ENCODE measurements around the gene BAIAP2L1. TPM values are rescaled to one million over a fixed set of nuclear protein-coding genes. Genes with fewer than 3 reads are reported as not detected.
A peak's percentile ranks its signal among the peaks of the same experiment; 100 is the strongest.

The BAIAP2L1 gene
- total RNA-seq, 1 donor from 2014 or later: 35.1 TPM

DNA sequence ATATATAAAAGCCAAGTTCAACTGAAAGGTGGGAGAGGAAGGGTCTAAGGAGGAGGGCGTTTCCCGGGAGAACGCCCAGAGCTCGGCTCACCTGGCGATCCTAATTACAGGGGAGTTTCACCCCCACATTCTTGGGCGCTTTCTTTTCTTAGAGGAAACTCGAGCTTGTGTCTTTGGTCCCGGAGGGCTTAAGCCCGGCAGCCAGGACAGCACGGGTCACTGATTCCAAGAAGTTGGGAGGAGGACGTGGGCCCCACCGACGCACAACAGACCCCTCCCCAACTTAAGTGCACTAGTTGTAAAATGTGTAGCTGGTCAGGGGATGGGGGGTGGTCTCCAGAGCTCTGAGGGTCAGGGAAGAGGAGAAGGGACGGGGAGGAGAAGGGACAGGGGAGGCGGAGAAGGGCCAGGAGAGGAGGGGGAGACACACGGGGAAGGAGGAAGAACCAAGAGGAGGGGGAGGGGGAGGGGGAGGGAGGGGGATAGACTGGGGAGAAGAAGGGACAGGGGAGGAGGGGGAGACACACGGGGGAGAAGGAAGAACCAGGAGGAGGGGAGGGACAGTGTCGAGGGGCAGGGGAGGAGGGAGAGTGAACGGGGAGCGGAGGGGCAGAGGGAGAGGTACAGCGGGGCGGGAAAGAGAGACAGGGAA lies 874 bp downstream of the BAIAP2L1 start:
- Histone ChIP-seq H3K27me3 (no peaks in the 10 kb centered on the region), H3F3A (ENCODE audit: low read depth) (peaks cover 19% of the 10 kb centered on the region), H3K4me2 (peak overlapping the region; percentile 77), H3K36me3 (no peaks in the 10 kb centered on the region), H3K9me3 (ENCODE audit: low read depth) (no peaks in the 10 kb centered on the region), H4K20me1 (ENCODE audit: low read depth) (peaks cover 21% of the 10 kb centered on the region), H3K4me1 (peaks cover 16% of the 10 kb centered on the region), H3K27ac (no peak overlapping the region), H3K4me3 (peak overlapping the region; percentile 72), H2AFZ (replicated peaks) (no peak overlapping the region), H3K9ac (no peak overlapping the region), H3K79me2 (ENCODE audit: low read depth) (peaks cover 51% of the 10 kb centered on the region)
- Mint-ChIP-seq H3K36me3 (peaks cover 2% of the 10 kb centered on the region), H3K27me3 (ENCODE audit: insufficient read depth, low read depth) (peaks cover 15% of the 10 kb centered on the region), H3K9me3 (no peaks in the 10 kb centered on the region), H3K4me1 (peaks cover 12% of the 10 kb centered on the region), H3K27ac (no peak overlapping the region), H3K4me3 (peak overlapping the region; percentile 79)
- TF ChIP-seq EZH2phosphoT487 (IDR thresholded peaks at IDR 0.05): no peak
- peak; percentile 47 for TF ChIP-seq EZH2 (IDR thresholded peaks at IDR 0.05)
- TF ChIP-seq, protein P1, sequence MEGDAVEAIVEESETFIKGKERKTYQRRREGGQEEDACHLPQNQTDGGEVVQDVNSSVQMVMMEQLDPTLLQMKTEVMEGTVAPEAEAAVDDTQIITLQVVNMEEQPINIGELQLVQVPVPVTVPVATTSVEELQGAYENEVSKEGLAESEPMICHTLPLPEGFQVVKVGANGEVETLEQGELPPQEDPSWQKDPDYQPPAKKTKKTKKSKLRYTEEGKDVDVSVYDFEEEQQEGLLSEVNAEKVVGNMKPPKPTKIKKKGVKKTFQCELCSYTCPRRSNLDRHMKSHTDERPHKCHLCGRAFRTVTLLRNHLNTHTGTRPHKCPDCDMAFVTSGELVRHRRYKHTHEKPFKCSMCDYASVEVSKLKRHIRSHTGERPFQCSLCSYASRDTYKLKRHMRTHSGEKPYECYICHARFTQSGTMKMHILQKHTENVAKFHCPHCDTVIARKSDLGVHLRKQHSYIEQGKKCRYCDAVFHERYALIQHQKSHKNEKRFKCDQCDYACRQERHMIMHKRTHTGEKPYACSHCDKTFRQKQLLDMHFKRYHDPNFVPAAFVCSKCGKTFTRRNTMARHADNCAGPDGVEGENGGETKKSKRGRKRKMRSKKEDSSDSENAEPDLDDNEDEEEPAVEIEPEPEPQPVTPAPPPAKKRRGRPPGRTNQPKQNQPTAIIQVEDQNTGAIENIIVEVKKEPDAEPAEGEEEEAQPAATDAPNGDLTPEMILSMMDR (IDR thresholded peaks at IDR 0.05): no peak
- DNase-seq (ENCODE audit: low spot score): peak; percentile 81

DNA sequence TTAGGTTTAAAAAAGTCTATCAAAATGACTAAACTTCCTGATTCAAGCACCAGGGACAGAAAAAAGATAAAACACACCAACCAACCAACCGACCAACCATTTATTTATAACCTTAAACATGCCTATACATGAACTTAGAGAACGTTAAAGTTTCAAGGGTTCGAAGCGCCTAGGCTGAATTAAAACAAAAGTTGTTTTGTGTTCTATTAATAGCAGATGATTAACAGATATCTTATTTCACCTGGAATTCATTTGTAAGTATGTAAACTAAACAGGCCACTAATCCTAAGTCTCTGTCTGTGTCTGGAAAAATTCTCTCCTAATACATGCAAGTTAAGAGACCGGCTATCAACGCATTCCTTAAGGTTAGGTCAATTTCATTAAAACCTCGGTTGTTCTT lies 1.4 kb downstream of the BAIAP2L1 start:
- Histone ChIP-seq H3K4me1 (peaks cover 16% of the 10 kb centered on the region), H3K79me2 (ENCODE audit: low read depth) (peaks cover 56% of the 10 kb centered on the region)
- no peaks in the 10 kb centered on the region for H3K9me3 Mint-ChIP-seq

DNA sequence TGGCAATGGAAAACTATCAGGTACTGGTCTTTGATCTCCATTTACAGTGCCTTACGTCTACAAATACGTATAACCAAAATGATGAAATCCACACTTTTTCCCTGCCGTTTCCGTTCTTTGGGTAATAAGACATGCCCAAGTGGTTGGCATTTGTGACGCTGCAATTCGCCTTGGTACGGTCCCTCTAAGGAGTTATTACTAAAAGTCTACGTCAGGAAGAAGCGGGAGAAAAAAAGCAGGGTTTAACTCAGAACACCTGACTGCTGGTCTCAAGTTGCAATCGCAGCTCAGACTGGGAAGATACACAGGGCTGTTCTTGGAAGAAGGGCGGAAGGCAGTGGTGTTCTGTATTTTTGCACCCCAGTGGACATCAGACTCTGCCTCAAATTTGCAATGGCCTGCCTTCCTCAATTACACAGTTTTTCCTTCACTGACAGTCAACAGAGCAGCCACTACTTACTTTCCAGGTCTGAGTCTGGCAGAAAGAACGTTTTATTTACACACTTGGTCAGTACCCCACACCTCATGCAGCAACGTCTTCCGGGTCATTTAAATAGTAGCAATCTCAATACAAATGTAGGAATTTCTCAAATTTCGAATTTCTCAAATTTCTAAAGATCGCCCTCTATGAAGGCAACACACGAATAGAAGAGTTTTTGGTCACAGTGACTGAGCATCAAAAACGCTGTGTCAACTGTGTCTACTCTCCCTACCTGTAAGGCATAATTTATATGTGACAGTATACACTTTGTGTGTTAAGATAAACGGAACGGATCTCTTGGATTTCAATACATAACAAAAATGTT lies 2.1 kb downstream of the BAIAP2L1 start:
- Mint-ChIP-seq H3K36me3 (peaks cover 2% of the 10 kb centered on the region), H3K4me1 (peaks cover 12% of the 10 kb centered on the region), H3K27me3 (ENCODE audit: insufficient read depth, low read depth) (peaks cover 14% of the 10 kb centered on the region), H3K4me3 (peak overlapping the region; percentile 79), H3K27ac (no peak overlapping the region), H3K9me3 (no peaks in the 10 kb centered on the region)
- Histone ChIP-seq H2AFZ (replicated peaks) (no peak overlapping the region), H3K4me3 (peak overlapping the region; percentile 72), H3K4me2 (peak overlapping the region; percentile 75), H3K4me1 (peaks cover 16% of the 10 kb centered on the region), H3K36me3 (no peaks in the 10 kb centered on the region), H3K27ac (no peak overlapping the region), H3K9ac (no peak overlapping the region), H3K79me2 (ENCODE audit: low read depth) (peaks cover 59% of the 10 kb centered on the region), H4K20me1 (ENCODE audit: low read depth) (peaks cover 21% of the 10 kb centered on the region), H3K9me3 (ENCODE audit: low read depth) (no peaks in the 10 kb centered on the region), H3F3A (ENCODE audit: low read depth) (peaks cover 19% of the 10 kb centered on the region), H3K27me3 (no peaks in the 10 kb centered on the region)
- no peak for TF ChIP-seq EZH2phosphoT487 (IDR thresholded peaks at IDR 0.05)
- TF ChIP-seq, protein P1 (IDR thresholded peaks at IDR 0.05): no peak
- peak; percentile 9 for DNase-seq (ENCODE audit: low spot score)

More for the DNA sequence above, 1.4 kb downstream of the BAIAP2L1 start:
- Histone ChIP-seq H3K4me2 (peak overlapping the region; percentile 75), H3K27me3 (no peaks in the 10 kb centered on the region), H3K9me3 (ENCODE audit: low read depth) (no peaks in the 10 kb centered on the region), H2AFZ (replicated peaks) (no peak overlapping the region), H4K20me1 (ENCODE audit: low read depth) (peaks cover 21% of the 10 kb centered on the region), H3K36me3 (no peaks in the 10 kb centered on the region), H3F3A (ENCODE audit: low read depth) (peaks cover 19% of the 10 kb centered on the region), H3K4me3 (peak overlapping the region; percentile 72), H3K27ac (no peak overlapping the region), H3K9ac (no peak overlapping the region)
- TF ChIP-seq EZH2 (IDR thresholded peaks at IDR 0.05): peak; percentile 1
- TF ChIP-seq, protein P1 (IDR thresholded peaks at IDR 0.05): no peak
- no peak for TF ChIP-seq EZH2phosphoT487 (IDR thresholded peaks at IDR 0.05)
- peaks cover 2% of the 10 kb centered on the region for H3K36me3 Mint-ChIP-seq
- H3K4me1 Mint-ChIP-seq: peaks cover 12% of the 10 kb centered on the region
- DNase-seq (ENCODE audit: low spot score): peak; percentile 6
- peak overlapping the region; percentile 79 for H3K4me3 Mint-ChIP-seq
- peaks cover 15% of the 10 kb centered on the region for H3K27me3 Mint-ChIP-seq (ENCODE audit: insufficient read depth, low read depth)
- H3K27ac Mint-ChIP-seq: no peak overlapping the region
